Measurements from ENCODE around the gene HES6.

- TF ChIP-seq POLR2AphosphoS5 (IDR thresholded peaks at IDR 0.05) (no peak), POLR2A (IDR thresholded peaks at IDR 0.05) (no peak)
- TF ChIP-seq, protein P1, sequence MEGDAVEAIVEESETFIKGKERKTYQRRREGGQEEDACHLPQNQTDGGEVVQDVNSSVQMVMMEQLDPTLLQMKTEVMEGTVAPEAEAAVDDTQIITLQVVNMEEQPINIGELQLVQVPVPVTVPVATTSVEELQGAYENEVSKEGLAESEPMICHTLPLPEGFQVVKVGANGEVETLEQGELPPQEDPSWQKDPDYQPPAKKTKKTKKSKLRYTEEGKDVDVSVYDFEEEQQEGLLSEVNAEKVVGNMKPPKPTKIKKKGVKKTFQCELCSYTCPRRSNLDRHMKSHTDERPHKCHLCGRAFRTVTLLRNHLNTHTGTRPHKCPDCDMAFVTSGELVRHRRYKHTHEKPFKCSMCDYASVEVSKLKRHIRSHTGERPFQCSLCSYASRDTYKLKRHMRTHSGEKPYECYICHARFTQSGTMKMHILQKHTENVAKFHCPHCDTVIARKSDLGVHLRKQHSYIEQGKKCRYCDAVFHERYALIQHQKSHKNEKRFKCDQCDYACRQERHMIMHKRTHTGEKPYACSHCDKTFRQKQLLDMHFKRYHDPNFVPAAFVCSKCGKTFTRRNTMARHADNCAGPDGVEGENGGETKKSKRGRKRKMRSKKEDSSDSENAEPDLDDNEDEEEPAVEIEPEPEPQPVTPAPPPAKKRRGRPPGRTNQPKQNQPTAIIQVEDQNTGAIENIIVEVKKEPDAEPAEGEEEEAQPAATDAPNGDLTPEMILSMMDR (IDR thresholded peaks at IDR 0.05), result no peak
Measured at GRCh38 chr2:238261718-238262375, 22.0 kb upstream of the HES6 start.
